Right lobe of liver (tissue), 4 donors: ENCODE measurements around the gene MAN2B2.

Experiments
- POLR2A ChIP-seq: fragments of 450-650 bp; IDR thresholded peaks from one replicate; pipeline ENCODE4 v1.6.1; 2017; ENCODE audit warnings: antibody characterized with exemption, mild to moderate bottlenecking
- TF ChIP-seq, protein P1 (sequence below), 4 donors: fragments of 200-600 bp in 3 of 4; fragments of 450-650 bp in 1 of 4; IDR thresholded peaks; one replicate each; pipeline versions ENCODE4 v1.5.1 to v1.8.0; 2016 to 2022; ENCODE audit warnings: antibody characterized with exemption in 4 of 4, mild to moderate bottlenecking in 2 of 4
- donor health status: DM: no; HTN: no; CAD: no.
- donor health status: DM: no; HTN: no; CAD: no.
- donor health status: DM: no; HTN: yes; CAD: no.

DNA sequence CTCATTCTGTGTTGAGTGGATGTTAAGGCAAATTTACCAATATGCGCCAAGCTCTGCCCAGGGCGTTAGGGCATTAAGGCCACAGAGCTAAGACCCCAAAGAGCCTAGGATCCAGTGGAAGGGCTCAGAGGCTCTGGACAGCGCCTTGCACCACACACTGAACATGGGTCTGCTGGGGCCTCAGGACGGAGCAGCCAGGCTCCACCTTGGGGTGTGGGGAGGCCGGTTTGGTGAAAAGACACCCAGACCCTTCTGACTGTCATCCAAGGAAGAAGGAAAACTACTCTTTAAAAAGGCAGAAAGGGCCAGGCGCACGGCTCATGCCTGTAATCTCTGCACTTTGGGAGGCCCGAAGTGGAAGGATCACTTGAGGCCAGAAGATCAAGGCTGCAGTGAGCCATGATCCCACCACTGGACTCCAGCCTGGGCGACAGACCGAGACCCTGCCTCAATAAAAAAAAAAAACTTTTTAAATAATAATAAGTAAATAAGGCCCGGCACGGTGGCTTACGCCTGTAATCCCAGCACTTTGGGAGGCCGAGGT, 64.2 kb downstream of the MAN2B2 start:
- TF ChIP-seq, protein P1, sequence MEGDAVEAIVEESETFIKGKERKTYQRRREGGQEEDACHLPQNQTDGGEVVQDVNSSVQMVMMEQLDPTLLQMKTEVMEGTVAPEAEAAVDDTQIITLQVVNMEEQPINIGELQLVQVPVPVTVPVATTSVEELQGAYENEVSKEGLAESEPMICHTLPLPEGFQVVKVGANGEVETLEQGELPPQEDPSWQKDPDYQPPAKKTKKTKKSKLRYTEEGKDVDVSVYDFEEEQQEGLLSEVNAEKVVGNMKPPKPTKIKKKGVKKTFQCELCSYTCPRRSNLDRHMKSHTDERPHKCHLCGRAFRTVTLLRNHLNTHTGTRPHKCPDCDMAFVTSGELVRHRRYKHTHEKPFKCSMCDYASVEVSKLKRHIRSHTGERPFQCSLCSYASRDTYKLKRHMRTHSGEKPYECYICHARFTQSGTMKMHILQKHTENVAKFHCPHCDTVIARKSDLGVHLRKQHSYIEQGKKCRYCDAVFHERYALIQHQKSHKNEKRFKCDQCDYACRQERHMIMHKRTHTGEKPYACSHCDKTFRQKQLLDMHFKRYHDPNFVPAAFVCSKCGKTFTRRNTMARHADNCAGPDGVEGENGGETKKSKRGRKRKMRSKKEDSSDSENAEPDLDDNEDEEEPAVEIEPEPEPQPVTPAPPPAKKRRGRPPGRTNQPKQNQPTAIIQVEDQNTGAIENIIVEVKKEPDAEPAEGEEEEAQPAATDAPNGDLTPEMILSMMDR (IDR thresholded peaks at IDR 0.05): no peak
- no peak for TF ChIP-seq POLR2A
